Activated naive CD4-positive, alpha-beta T cell treated with anti-CD3 and anti-CD28 coated beads, Interleukin-2, amount 10 ng/mL, durations not matched to agents 7 days and 5 days (primary cell): Measurements from ENCODE around the gene PKMYT1.
A peak's percentile ranks its signal among the peaks of the same experiment; 100 is the strongest.
"Not testable (repeated sequence)": the region's sequence is repeated elsewhere in the genome, so short reads cannot be mapped to it uniquely, and the experiment has no call there.

Source experiments
- CTCF ChIA-PET: fragments of 350-600 bp; sonication (Branson Sonifier 250); formaldehyde crosslinking; loops from one replicate; lab custom pipeline; 2021; ENCODE audit warnings: antibody characterized with exemption; lab: Charles Lee
- DNase-seq: peaks from one replicate; pipeline ENCODE4 v3.0.0-alpha.2; 2020
- H3K27ac Mint-ChIP-seq: one replicate; pipeline ENCODE4 v1.8.0; 2021; ENCODE audit warnings: mild to moderate bottlenecking, moderate library complexity, mixed read lengths
- H3K27me3 Mint-ChIP-seq: one replicate; pipeline ENCODE4 v1.8.0; 2021; ENCODE audit warnings: mild to moderate bottlenecking, mixed read lengths
- H3K36me3 Mint-ChIP-seq: one replicate; pipeline ENCODE4 v1.8.0; 2021; ENCODE audit warnings: mixed read lengths
- H3K4me1 Mint-ChIP-seq: one replicate; pipeline ENCODE4 v1.8.0; 2021; ENCODE audit warnings: mixed read lengths
- H3K4me3 Mint-ChIP-seq: one replicate; pipeline ENCODE4 v1.8.0; 2021; ENCODE audit warnings: mild to moderate bottlenecking, moderate library complexity, mixed read lengths
- H3K9me3 Mint-ChIP-seq: one replicate; pipeline ENCODE4 v1.8.0; 2021; ENCODE audit warnings: mixed read lengths

Gene PKMYT1

GRCh38 chr16:2929693-2930092 lies 50.6 kb downstream of the PKMYT1 start:
- Mint-ChIP-seq H3K4me3 (no peak overlapping the region), H3K4me1 (peaks cover 14% of the 10 kb centered on the region), H3K36me3 (peaks cover 6% of the 10 kb centered on the region), H3K27ac (no peak overlapping the region), H3K9me3 (no peaks in the 10 kb centered on the region), H3K27me3 (no peaks in the 10 kb centered on the region)
- no peak for DNase-seq
- CTCF ChIA-PET: no interaction called here

GRCh38 chr16:2928796-2929195 lies 51.5 kb downstream of the PKMYT1 start:
- H3K4me3 Mint-ChIP-seq: no peak overlapping the region
- H3K27me3 Mint-ChIP-seq: no peaks in the 10 kb centered on the region
- CTCF ChIA-PET: no interaction called here
- H3K27ac Mint-ChIP-seq: no peak overlapping the region
- H3K4me1 Mint-ChIP-seq: peaks cover 12% of the 10 kb centered on the region
- H3K36me3 Mint-ChIP-seq: peaks cover 4% of the 10 kb centered on the region
- no peak for DNase-seq
- H3K9me3 Mint-ChIP-seq: no peaks in the 10 kb centered on the region

- peaks cover 12% of the 10 kb centered on the region for H3K4me1 Mint-ChIP-seq
- H3K27ac Mint-ChIP-seq, H3K9me3 Mint-ChIP-seq, H3K4me3 Mint-ChIP-seq, H3K27me3 Mint-ChIP-seq, CTCF ChIA-PET, H3K36me3 Mint-ChIP-seq, DNase-seq: not testable (repeated sequence)
Measured at GRCh38 chr16:2928151-2928550, 52.1 kb downstream of the PKMYT1 start.

- Mint-ChIP-seq H3K27me3 (no peaks in the 10 kb centered on the region), H3K4me1 (peaks cover 12% of the 10 kb centered on the region), H3K4me3 (no peak overlapping the region), H3K27ac (peak overlapping the region; percentile 8), H3K9me3 (no peaks in the 10 kb centered on the region), H3K36me3 (peaks cover 6% of the 10 kb centered on the region)
- CTCF ChIA-PET: interaction anchor here (0.5 to 1.5 kb wide), 21 partner anchors 8 to 104 kb away, joined by 3 to 10 read pairs (median 5); partner anchors contain the start of genes FLYWCH1 and FLYWCH2
- peak; percentile 93 for DNase-seq
Measured at GRCh38 chr16:2927010-2927646, 53.1 kb downstream of the PKMYT1 start.

- Mint-ChIP-seq H3K27me3 (no peaks in the 10 kb centered on the region), H3K36me3 (peaks cover 10% of the 10 kb centered on the region), H3K4me3 (no peak overlapping the region), H3K9me3 (no peaks in the 10 kb centered on the region), H3K4me1 (peaks cover 12% of the 10 kb centered on the region), H3K27ac (peak overlapping the region; percentile 8)
- no peak for DNase-seq
- CTCF ChIA-PET: interaction anchor here (0.9 to 1.5 kb wide), 16 partner anchors 11 to 103 kb away, joined by 3 to 10 read pairs (median 6); partner anchors contain the start of genes FLYWCH1 and FLYWCH2
Measured at GRCh38 chr16:2926650-2926999, 53.6 kb downstream of the PKMYT1 start.

GRCh38 chr16:2925951-2926649 lies 54.1 kb downstream of the PKMYT1 start:
- peaks cover 12% of the 10 kb centered on the region for H3K4me1 Mint-ChIP-seq
- H3K36me3 Mint-ChIP-seq: peaks cover 10% of the 10 kb centered on the region
- no peaks in the 10 kb centered on the region for H3K27me3 Mint-ChIP-seq
- H3K4me3 Mint-ChIP-seq: no peak overlapping the region
- H3K27ac Mint-ChIP-seq: no peak overlapping the region
- CTCF ChIA-PET: interaction anchor here (1.0 to 1.5 kb wide), 9 partner anchors 10 to 86 kb away, joined by 4 to 10 read pairs (median 7); partner anchors contain the start of gene FLYWCH2
- DNase-seq: no peak
- H3K9me3 Mint-ChIP-seq: no peaks in the 10 kb centered on the region

GRCh38 chr16:2924901-2925755 lies 55.1 kb downstream of the PKMYT1 start:
- Mint-ChIP-seq H3K36me3 (peaks cover 9% of the 10 kb centered on the region), H3K27ac (no peak overlapping the region), H3K4me3 (no peak overlapping the region), H3K4me1 (peaks cover 12% of the 10 kb centered on the region), H3K9me3 (no peaks in the 10 kb centered on the region), H3K27me3 (no peaks in the 10 kb centered on the region)
- DNase-seq: no peak
- CTCF ChIA-PET: interaction anchor here (1.0 kb wide), 1 partner anchor 52 kb away, joined by 5 read pairs; no protein-coding TSS in a partner anchor

GRCh38 chr16:2923481-2923880 lies 56.8 kb downstream of the PKMYT1 start:
- H3K4me3 Mint-ChIP-seq: no peak overlapping the region
- H3K9me3 Mint-ChIP-seq: no peaks in the 10 kb centered on the region
- no peak for DNase-seq
- H3K36me3 Mint-ChIP-seq: peaks cover 15% of the 10 kb centered on the region
- no peaks in the 10 kb centered on the region for H3K27me3 Mint-ChIP-seq
- H3K27ac Mint-ChIP-seq: no peak overlapping the region
- CTCF ChIA-PET: interaction anchor here (0.9 to 1.5 kb wide), 2 partner anchors 20 to 84 kb away, joined by 3 read pairs; no protein-coding TSS in a partner anchor
- peaks cover 19% of the 10 kb centered on the region for H3K4me1 Mint-ChIP-seq
